HG03439 (cell line): ENCODE measurements around the gene NPAS3.

ENCODE experiments used
- ATAC-seq: cut with Tn5 transposase; IDR thresholded peaks from one replicate; pipeline ENCODE4 v1.9.1; 2021; ENCODE audit warnings: mild to moderate bottlenecking, moderate library complexity; ENCODE audit not compliant: unreplicated experiment

NPAS3 gene

DNA sequence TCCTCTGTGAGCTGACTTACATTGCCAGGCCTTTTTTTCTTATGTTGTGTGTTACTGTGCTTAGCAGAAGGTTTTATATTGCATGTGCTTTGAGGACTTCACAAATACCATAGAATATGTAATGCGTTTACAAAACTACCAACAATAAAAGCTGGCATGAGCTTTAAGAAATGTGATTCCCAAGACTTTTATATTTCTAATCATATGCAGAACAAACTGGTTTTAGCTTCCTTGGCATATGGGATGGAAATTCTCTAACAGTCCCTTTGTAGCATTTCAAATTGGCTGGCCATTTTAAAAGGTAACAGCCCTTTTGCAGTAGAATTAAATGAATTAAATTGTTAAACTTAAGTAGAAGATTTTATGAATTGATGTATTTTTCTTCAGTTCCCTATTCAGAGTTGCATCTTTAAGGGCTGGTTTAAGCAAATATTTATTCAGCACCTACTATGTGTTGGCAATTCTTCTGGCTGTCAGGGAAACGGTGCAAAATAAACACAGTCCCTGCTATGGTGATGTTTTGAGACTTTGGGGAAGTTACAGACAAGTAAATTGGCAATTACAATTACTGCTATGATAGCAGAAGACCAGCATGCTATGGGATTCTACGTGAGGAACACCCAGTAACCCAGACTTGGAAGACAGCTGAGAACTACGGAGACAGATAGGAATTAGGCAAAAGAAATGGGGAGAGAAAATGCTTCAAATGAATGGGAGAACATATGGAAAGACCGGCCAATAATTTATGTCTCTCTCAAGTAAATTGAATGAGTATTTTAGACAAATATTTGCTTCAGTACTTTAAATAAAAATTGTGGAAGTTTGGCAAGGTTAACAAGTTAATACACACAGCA, 565.8 kb downstream of the NPAS3 start:
- ATAC-seq = no peak

DNA sequence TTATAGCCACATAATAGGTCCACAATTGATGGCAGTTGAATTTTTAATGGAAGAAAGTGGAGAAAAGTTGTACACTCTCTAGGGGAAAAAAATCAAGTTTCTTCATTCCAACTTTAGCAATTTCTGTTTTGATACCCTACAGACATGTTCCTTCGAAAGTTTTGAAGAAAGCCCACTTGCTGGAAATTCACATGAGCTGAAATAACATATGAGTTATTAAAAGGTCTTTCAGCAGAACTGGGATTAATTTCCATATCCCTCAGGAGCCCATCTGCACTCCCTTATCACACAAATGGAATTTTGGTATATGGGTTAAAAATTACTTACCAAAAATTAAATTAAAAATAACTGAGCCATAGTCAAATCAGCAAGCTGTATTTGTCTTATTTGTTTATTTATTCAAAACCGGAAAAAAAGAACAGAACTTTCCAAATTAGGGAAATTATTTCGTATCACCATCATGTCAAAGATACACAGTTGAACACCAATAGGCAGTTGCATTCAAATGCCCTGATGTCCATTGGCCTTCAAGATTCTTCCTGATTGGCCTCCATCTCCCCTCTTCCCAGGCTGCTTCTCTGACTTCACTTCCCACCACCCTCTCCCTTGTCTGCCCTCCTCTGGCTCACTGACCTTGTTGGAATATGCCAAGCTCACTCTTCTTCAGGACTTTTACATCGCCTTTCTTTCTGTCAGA, 566.7 kb downstream of the NPAS3 start:
- ATAC-seq = no peak

DNA sequence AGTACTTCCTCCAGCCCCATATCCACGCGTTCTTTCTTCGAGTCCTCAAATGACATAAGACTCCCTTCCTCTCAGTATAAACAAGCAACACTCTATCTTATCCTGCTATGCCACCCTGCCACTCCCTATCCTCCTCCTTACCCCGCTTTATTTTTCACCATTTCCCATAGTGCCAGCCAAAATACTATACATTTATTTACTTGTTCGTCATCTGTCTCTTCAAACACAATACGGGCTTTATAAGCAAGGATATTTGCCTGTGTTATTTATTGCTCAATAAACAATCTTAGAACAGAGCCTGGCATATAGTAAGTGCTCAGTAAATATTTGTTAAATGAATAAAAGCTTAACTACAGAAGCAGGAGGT, 567.3 kb downstream of the NPAS3 start:
- ATAC-seq = no peak

DNA sequence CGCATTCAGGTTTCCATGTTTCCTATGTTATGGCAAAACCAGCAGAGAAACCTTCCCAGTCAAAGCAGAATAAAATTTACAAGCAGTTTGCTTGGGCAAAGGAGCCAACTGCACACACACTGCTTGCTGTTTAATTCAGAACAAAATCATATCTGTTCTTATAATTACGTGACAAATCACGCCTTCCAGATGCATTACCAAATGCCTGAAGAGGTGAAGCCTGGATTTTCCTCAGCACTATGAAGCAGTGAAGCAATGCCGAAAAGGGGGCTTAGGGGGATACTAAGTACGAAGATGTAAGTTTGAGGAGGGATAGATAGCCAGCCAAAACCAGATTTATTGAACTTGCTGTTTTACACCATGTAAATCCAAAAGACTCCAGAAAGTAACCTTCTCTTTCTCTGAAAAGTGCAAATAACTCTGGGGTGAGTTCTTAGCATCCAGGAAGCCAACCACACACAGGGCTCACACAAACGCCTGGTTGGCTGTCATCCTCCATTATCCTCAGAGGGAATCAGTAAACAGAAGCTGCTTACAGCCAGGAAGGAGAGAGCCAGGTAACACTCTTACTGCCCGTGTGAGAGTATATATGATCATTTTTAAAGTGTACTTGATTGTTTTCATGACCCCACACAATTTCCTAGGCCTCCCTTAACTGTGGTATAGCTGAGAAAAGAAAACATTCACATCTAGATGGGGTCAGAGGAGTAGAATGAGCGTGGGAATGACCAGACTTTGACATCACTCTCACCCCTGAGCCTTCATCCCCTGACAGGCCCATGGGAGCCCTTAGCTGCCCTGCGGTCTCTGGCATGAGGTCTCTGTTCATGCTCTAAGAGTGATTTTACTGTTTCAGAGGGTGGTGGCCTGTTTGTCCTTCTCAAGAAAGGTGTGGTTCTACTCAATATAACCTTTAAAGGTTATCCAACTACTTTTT, 569.7 kb downstream of the NPAS3 start:
- ATAC-seq = no peak

DNA sequence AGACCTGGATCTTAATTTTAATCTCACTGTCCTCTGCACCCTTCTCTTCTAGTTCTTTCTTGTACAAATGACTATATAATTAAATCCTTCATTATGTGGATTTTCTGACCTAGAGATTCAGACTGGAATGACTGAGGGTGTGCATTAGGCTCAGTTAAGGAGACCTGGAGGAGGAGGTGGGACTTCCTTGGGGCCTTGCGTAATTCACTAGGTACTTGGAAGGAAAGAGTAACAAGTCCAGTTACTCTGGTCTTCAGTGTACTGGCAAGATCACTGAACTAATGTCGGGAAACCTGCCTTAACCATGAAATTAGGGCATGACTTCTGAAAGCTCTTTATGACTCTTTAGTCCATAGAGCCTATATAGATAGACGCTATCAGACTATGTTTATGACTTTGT, 570.8 kb downstream of the NPAS3 start:
- no peak for ATAC-seq

DNA sequence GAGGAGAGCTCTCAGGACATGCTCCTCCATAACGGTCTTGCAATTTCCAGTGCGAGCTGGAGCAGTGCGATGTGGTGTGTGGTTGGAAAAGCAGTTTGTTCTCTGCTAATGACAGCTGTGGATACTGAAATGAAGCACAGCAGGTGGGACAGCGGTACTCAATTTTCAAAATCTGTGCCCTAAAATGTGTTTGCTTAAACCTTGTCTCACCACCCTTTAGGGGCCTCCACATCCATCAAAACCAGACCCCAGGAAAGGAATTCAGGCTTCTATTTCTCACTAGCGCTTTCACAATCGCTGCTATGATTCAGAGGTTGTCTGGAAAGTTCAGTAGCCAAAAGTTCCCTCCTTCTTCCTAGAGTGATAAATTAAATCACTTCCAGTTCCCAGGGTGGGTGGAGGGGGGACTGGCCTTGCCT, 571.4 kb downstream of the NPAS3 start:
- no peak for ATAC-seq

DNA sequence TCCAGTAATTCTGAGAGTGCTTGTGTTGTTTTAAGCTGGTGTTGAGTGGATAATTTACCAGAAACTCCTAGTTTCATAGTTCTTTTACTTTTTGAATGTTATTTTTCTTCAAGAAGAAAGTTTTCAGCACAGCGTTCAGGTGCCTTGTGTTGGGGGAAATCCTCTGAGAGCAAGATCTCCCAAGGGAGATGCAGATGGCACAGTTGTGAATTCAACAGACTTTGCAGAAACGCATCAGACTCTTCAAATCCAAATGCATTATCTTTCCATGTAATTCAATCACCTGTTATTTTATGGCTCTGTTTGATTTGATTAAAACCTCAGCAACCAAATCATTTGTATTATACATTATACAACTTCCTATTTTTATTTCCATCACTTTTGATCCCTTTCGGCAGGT, 572.3 kb downstream of the NPAS3 start:
- ATAC-seq = no peak

DNA sequence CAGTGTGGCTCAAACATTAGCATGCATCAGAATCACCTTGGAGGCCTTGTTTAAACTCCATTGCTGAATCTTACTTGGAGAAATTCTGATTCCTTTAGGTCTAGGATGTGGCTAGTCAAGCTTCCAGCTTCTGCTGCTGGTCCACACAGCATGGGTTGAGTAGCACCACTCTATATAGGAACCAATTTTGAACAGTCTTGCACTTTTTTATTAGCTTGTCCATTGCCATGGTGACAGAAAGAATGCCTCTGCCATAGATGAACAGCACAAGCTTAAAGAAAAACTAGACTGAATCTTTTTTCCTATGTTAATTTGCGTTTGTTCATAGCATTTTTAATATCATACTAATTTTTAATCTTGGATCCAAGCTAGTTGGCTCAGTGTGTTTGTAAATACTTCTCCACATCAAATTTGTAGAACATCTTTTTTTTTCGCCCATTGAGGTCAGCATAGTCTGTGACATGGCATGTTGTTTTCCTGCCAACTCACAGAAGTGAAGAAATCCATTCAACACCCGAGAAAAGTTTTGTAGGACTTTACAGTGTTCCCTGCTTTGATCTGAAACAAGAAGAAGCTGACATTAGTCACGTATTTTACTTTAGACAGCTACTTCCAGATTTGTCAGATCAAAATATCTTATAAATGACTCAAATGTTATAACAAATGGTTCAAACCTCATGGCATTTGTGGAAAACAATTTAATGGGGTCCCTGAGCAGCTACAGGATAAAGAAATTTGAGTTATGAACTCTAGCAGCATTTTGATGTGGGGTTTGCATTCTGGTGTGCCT, 573.4 kb downstream of the NPAS3 start:
- ATAC-seq = no peak

DNA sequence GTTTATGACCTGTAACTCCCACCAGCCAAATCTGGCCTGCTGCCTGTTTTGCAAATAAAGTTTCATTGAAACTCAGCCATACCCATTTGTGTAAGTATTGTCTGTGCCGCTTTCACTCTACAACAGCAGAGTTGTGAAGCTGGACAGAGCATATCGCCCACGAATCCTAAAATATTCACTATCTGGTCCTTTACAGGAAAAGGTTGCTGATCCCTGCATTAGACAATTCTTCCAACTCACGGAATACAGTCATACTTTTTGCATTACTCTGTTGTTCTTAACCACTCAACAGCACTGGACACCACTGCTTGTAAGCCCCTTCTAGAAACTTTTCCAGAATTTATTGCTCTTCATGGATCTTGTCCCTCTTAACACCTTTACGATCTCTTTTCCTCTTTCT, 576.8 kb downstream of the NPAS3 start:
- no peak for ATAC-seq

DNA sequence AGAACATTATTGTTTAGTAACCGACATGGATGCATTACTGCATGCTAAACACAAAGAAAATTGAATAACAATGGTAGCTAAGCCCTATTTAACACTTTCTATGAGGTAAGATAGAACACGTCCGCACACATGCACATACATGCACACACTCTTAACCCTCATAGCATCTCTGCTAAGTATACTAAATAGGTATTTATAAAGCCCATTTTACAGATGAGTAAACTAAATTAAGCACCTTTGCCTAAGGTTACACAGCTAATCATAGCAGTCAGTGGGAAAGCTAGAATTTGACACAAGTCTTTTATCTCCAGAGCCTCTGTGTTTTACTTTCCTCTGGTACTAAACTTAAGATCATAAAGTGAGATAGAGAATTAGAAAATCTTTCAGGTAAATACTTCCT, 577.2 kb downstream of the NPAS3 start:
- ATAC-seq = no peak

DNA sequence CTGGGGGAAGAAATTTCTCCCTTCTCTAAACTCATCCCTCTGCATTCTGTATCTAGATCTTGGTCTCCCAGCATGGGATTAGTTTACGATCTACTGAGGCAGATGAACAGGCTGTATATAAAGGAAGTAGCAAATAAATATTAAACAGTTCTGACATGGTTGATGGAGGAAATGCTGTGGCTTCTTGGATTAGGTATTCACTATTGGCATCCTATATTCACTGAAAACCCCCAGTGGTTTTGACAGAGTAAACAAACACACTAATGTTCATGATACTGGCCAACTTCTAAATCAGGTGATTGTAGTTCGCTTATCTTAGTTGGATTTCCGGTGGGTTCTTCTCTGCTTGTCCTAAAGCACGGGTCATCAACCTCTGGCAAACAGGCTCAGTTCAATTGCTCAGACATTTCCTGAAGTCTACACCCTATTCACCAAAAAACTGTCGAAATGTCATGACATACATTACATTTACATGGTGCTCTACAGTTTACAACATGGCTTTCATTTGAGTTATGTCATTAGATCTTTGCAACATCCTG, 578.3 kb downstream of the NPAS3 start:
- ATAC-seq = no peak

DNA sequence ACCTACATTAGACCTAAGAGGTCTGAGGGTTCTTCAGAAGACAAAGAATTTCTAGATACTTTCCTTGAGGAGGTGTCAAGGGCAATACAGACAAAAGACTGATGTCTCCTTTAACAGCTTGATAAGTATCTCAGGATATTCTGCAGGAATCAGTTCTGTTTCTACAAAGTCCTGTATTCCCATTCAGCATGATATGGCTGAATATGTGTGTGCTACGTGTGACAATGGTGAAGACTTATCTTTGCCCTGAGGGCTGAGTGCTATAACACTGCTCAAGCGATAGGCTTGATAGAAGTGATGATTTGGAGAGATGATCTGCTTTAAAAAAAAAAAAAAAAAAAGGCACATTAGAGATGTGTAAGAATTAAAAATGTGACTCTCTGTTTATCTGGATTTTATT, 582.5 kb downstream of the NPAS3 start:
- no peak for ATAC-seq

DNA sequence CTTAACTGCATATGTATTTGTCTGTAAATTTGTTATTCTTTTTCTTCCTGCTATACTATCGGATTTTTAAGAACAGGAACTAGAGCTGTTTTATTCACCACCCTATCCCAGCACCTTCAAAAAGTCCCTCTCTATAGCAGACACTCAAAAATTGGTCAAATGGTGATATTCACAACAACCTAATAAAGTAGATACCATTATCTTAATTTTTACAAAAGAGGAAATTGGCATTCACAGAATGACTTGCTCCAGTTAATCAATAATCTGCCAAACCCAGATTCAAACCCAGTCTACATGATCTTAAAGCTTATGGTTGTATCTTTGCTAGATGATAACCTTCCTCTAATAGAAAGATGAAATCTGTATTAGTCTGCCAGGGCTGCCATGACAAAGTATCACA, 585.6 kb downstream of the NPAS3 start:
- ATAC-seq = no peak

DNA sequence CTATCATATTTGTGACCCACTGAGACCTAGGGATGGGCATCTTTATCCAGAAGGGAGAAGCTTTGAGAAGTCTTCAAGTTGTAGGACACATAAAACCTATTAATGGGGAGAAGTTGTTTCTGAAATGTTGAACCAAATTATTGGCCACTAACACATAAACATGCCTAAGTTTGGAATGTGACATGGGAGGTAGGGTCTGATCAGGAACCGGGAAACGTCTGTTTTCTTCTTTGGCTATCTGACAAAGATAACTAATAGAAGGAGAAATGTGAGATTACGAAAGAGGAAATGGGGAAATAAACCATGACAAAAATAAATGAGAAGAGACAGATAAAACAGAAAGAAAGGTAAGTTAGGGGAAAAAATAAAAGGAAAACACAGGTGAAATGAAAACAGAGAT, 586.9 kb downstream of the NPAS3 start:
- no peak for ATAC-seq

DNA sequence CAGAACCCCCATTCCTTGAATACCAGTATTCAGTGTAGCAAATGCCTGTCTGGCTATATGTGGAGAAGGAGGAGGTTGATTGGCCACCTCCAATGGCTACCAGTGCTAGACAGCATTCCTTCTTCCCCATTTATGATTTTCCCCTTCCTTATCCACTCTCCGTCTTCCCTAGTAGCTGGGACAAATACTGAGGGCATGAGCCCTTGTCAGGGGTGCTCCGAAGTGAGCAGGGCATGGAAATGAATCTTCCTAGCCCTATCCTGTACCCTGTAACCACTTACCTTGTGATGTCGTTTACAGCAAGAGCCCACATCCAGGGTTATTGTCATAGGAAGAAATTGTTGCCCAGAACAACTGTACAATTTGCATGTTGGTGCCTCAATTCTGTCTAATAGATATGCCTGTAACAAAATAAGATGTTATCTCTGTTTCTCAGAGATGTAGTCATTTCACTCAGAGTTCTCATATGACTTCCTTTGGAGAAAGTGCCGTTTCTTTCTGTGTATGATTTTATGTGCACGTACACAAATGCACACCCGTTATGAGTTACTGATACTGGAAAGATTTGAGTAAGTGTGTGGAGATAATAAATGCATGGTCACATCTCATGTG, 588.5 kb downstream of the NPAS3 start:
- ATAC-seq = no peak

DNA sequence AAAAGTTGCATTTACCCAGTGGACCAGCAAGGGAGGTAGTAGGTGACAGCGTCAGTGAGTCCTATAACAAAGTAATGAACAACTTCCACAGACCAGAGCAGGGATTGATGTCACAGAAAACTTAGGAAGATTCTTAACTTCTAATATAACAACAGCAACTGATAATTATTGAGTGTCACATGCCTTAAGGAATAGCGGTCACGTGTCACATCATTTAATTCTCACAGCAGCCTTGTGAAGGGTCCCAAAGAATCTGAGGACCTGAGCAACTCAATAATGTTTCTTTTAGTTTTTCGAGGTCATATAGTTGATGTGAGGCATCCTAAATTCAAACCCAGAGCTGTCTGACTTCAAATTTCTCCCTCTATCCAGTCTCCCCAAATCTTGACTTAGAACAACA, 590.0 kb downstream of the NPAS3 start:
- ATAC-seq = no peak

DNA sequence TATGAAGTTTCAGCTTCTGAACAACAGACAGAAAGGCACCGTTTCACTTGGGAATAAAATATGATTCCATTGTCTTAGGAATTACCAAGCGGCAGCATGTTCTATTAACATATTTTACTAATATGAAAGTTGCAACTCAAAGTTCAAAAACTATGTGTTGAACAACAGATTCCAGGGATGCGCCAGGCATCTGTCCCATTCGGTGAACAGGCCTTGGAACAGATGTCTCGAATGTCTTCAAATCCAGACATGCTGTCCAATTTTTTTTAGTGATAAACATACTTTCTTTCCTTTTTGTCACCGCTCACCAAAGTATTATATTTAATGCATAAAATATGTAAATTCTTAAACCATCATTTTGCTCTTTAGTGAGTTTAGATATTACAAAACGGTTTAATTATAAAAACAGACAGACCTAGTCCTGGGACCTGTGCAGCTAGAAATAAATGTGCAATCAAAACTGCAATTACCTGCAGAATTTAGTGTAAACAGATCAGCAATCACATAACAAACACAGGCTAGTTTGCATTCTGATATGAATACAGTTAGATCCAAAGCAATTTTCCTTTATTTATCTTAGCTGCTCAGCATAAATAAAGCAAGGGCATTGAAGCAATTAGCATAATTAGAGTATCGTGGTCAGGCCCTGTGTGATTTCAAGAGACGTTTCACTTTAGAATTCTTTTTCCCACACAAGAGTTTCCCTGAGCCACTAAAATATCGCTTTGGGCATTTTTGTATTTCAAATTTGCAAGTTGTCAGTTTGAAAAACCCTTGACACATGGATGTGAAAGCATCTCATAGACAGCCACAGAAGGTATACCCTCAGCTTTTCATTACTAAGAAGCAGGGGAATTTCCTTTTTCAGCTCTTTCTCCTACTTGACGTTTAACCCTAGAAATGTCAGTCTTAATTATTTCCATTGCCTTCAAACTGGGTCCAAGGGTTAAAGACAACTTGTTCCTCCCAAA, 591.4 kb downstream of the NPAS3 start:
- ATAC-seq = no peak

DNA sequence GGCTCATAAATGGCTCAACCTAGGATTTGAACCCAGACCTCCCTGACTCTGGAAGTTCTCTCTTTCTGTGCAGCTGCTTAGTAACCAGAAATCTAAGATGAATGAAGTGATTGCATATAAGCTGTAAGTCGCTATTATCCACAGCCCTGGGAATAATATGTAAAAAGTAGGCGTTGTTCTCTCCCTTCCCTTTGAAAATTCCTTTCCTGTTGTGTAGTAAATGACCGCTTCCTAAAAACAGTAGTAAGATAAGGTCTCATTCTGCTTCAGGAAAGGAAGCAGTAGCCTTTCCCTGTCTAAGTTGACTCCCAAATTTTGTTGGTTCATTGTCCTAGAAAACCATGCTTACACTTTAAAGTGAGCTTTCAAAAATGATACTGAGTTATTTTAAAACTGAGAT, 593.9 kb downstream of the NPAS3 start:
- no peak for ATAC-seq

DNA sequence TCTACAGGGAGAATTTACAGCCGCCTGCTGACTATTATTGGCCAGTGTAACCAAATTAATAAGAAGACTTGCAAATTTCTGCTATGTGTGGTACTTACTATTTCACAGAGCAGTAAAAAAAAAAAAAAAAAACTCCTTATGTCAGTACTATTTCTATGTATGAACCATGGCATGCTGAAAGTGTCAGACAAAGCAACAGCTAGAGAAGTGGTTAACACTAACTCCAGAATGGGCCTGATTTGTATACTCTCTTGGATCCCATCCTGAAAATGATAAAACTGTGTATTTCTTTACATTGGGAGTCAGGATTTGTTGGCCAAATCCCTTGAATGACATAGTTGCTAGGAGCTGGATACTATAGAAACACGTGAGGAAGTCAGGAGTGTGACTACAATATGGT, 595.4 kb downstream of the NPAS3 start:
- ATAC-seq = no peak
